ENCODE data around the gene BMAL2. TPM values are rescaled to one million over a fixed set of nuclear protein-coding genes. Genes with fewer than 3 reads are reported as not detected.

The BMAL2 gene
- total RNA-seq, 4 donors from 2014 or later = 19.3 to 80.7 (median 39.1) TPM

GRCh38 chr12:27359578-27360340 lies 27.1 kb downstream of the BMAL2 start:
- H3K36me3 ChIP-seq = no peaks in the 10 kb centered on the region
- H3K4me3 ChIP-seq = no peak overlapping the region
- no peak for DNase-seq
- intact Hi-C loops (cut with DNase I) = no loop called here
- 76 to 89% methylated on average over 3 of the region's 3 CpGs for WGBS, 2 donors
- peaks cover 0 to 4% (median 0%) of the 10 kb centered on the region in 3 donors for H3K4me1 ChIP-seq
- no peaks in the 10 kb centered on the region for H3K9me3 ChIP-seq
- no peaks in the 10 kb centered on the region for H3K27me3 ChIP-seq
- no peak for TF ChIP-seq POLR2A (IDR thresholded peaks at IDR 0.05)
- TF ChIP-seq CTCF (IDR thresholded peaks at IDR 0.05) = no peak
- H3K27ac ChIP-seq = no peak overlapping the region

GRCh38 chr12:27361372-27361771 lies 28.7 kb downstream of the BMAL2 start:
- intact Hi-C loops (cut with DNase I) = no loop called here
- H3K4me3 ChIP-seq = no peak overlapping the region
- no peaks in the 10 kb centered on the region for H3K27me3 ChIP-seq
- H3K9me3 ChIP-seq = no peaks in the 10 kb centered on the region
- TF ChIP-seq CTCF (IDR thresholded peaks at IDR 0.05) = no peak
- TF ChIP-seq POLR2A (IDR thresholded peaks at IDR 0.05) = no peak
- WGBS, 2 donors = 87 to 92% methylated on average over 2 of the region's 2 CpGs
- H3K27ac ChIP-seq = no peak overlapping the region
- peaks cover 0 to 4% (median 0%) of the 10 kb centered on the region in 3 donors for H3K4me1 ChIP-seq
- no peaks in the 10 kb centered on the region for H3K36me3 ChIP-seq
- no peak for DNase-seq

GRCh38 chr12:27366621-27367020 lies 34.0 kb downstream of the BMAL2 start:
- Histone ChIP-seq H3K27ac (no peak overlapping the region), H3K4me1 (no peaks in the 10 kb centered on the region), H3K9me3 (no peaks in the 10 kb centered on the region), H3K4me3 (no peak overlapping the region), H3K36me3 (peaks cover 0 to 33% (median 0%) of the 10 kb centered on the region in 3 donors), H3K27me3 (no peaks in the 10 kb centered on the region)
- intact Hi-C loops (cut with DNase I) = no loop called here
- no peak for TF ChIP-seq POLR2A (IDR thresholded peaks at IDR 0.05)
- no peak for TF ChIP-seq CTCF (IDR thresholded peaks at IDR 0.05)
- DNase-seq = no peak
- WGBS, 2 donors = 87 to 95% methylated on average over 3 of the region's 3 CpGs

- WGBS, 2 donors = 83 to 84% methylated on average over 6 of the region's 6 CpGs
- H3K4me1 ChIP-seq = no peaks in the 10 kb centered on the region
- H3K36me3 ChIP-seq = peaks cover 0 to 38% (median 0%) of the 10 kb centered on the region in 3 donors
- no peaks in the 10 kb centered on the region for H3K27me3 ChIP-seq
- no peak for TF ChIP-seq CTCF (IDR thresholded peaks at IDR 0.05)
- TF ChIP-seq POLR2A (IDR thresholded peaks at IDR 0.05) = no peak
- intact Hi-C loops (cut with DNase I) = no loop called here
- H3K9me3 ChIP-seq = no peaks in the 10 kb centered on the region
- no peak overlapping the region for H3K27ac ChIP-seq
- no peak for DNase-seq
- H3K4me3 ChIP-seq = no peak overlapping the region
These were observed 34.4 kb downstream of the BMAL2 start for GRCh38 chr12:27367078-27367477.

GRCh38 chr12:27382171-27382795 lies 49.6 kb downstream of the BMAL2 start:
- H3K9me3 ChIP-seq = no peaks in the 10 kb centered on the region
- no peak overlapping the region for H3K4me3 ChIP-seq
- intact Hi-C loops (cut with DNase I) = no loop called here
- H3K4me1 ChIP-seq = peaks cover 0 to 8% (median 0%) of the 10 kb centered on the region in 3 donors
- no peaks in the 10 kb centered on the region for H3K27me3 ChIP-seq
- TF ChIP-seq POLR2A (IDR thresholded peaks at IDR 0.05) (no peak), CTCF (IDR thresholded peaks at IDR 0.05) (no peak)
- no peak for DNase-seq
- WGBS, 2 donors = 70 to 84% methylated on average over 9 of the region's 9 CpGs
- H3K36me3 ChIP-seq = peaks cover 0 to 19% (median 0%) of the 10 kb centered on the region in 3 donors
- no peak overlapping the region for H3K27ac ChIP-seq

All from esophagus squamous epithelium (tissue), 5 donors.